22Rv1 (cell line): Measurements from ENCODE around the gene KIF25.

Source experiments
- H3K27ac ChIP-seq: fragments of 450-650 bp; 2 replicates; pipeline ENCODE4 v1.5.1; 2017
- ZFX ChIP-seq: fragments of 450-650 bp; IDR thresholded peaks from 2 replicates; pipeline ENCODE4 v1.6.1; 2017; ENCODE audit warnings: antibody characterized with exemption, borderline replicate concordance
- TF ChIP-seq, protein P1 (sequence below): fragments of 450-650 bp; IDR thresholded peaks from 2 replicates; pipeline ENCODE4 v1.5.1; 2017; ENCODE audit warnings: mild to moderate bottlenecking

KIF25 gene

DNA sequence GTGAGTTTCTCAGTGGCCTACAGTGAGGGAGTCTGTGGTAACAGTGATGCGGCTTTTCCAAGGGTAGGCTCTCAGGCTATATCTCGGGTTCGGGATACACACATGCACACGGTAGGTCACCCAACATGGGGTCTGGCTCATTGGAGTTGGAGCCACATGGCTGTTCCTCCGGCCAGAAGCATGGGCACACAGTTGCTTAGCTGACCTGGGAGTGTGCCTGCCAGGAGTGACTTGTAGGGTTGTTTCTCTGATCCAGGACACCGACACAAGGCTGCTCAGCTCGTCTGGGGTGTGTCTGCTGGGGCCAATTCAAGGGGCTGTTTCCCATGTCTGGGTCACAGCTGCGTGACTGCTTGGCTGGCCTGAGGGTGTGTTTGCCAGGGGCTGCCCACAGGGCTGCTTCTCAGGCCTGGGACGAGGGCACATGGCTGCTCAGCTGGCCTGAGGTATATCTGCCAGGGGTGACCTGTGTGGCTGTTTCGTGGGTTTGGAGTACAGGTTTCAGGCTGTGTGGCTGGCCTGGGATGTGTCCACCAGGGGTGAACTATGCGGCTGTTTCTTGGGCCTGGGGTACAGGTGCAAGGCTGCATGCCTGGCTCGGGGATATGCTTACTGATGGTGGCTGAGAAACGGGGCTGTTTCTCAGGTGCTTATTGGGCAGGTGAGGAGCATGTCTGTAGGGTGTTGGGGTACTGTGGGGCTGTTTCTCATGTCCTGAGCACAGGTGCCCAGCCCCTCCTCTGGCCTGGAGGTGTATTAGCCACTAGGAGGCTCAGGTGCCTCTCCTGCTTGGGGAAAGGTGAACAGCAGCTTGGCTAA lies 15.2 kb downstream of the KIF25 start:
- no peak overlapping the region for H3K27ac ChIP-seq
- no peak for TF ChIP-seq ZFX
- TF ChIP-seq, protein P1, sequence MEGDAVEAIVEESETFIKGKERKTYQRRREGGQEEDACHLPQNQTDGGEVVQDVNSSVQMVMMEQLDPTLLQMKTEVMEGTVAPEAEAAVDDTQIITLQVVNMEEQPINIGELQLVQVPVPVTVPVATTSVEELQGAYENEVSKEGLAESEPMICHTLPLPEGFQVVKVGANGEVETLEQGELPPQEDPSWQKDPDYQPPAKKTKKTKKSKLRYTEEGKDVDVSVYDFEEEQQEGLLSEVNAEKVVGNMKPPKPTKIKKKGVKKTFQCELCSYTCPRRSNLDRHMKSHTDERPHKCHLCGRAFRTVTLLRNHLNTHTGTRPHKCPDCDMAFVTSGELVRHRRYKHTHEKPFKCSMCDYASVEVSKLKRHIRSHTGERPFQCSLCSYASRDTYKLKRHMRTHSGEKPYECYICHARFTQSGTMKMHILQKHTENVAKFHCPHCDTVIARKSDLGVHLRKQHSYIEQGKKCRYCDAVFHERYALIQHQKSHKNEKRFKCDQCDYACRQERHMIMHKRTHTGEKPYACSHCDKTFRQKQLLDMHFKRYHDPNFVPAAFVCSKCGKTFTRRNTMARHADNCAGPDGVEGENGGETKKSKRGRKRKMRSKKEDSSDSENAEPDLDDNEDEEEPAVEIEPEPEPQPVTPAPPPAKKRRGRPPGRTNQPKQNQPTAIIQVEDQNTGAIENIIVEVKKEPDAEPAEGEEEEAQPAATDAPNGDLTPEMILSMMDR: no peak

DNA sequence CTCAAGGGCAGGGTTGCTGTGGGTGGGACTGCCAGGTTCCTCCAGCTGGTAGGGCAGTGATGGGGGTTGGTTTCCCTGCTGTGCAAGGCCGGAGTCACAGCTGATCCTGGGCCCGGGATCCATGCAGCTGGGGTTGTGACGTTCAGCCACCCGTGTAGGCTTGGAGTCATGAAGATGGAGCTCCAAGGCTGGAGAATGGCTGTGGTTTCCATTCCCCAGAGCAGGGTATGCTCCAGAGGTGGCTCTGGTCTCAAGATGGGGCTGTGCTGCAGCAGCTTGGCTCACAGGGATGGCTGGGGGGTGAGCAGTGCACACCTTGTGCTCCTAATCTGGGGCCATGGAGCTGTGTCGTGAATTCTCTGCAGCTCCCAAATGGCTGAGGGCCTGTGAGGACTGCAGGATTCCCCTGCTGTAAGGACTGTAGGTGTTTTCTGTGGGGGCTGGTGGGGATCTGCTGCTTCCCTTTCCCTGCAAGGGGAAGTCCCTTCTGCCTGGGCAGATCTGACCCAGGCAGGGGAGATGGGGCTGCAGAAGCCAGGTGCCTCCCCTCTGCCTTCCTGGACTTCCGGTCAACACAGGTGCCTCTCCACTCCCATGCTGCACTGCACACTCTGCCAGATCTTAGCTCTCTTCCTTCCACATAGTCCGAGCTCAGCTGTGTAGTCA lies 15.9 kb downstream of the KIF25 start:
- TF ChIP-seq ZFX: no peak
- TF ChIP-seq, protein P1: no peak
- no peak overlapping the region for H3K27ac ChIP-seq

DNA sequence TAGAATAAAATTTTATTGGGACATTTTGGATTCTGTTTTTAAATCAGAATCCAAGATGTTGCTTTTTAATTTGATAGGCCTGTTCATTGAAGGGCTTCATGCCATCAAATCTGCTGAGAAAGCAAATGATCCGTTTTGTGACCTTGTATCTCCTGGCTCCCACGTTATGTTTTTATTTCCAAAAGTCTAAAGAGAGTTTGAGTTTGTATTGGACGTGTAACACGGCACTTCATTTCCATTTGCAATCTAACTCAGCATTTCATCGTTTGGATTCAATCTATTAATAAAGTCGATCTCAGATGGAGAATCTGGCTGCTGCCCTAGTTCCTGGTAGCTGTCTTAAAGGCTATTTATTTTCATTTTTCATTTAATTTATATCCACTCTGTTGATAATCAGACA lies 17.0 kb downstream of the KIF25 start:
- TF ChIP-seq, protein P1: no peak
- TF ChIP-seq ZFX: no peak
- H3K27ac ChIP-seq: no peak overlapping the region

DNA sequence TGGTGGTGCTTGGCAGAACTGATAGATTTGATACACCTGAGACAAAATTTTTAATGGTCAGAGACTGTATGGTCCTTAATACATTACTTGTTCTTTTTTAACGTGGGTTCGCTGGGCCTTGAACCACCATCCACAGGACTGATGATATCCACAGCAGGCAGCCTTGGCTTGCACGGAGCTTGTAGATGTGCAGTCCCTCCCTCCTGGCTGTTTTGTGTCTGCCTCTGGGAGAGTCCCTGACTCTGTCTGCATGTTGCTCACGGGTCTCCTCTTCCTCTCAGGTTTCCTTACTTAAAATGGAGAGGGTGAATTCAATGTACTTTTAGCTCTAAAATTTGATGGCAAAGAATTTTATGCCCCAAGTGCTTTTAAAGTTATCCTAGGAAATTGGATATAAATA lies 17.5 kb downstream of the KIF25 start:
- no peak overlapping the region for H3K27ac ChIP-seq
- TF ChIP-seq, protein P1: no peak
- TF ChIP-seq ZFX: no peak

DNA sequence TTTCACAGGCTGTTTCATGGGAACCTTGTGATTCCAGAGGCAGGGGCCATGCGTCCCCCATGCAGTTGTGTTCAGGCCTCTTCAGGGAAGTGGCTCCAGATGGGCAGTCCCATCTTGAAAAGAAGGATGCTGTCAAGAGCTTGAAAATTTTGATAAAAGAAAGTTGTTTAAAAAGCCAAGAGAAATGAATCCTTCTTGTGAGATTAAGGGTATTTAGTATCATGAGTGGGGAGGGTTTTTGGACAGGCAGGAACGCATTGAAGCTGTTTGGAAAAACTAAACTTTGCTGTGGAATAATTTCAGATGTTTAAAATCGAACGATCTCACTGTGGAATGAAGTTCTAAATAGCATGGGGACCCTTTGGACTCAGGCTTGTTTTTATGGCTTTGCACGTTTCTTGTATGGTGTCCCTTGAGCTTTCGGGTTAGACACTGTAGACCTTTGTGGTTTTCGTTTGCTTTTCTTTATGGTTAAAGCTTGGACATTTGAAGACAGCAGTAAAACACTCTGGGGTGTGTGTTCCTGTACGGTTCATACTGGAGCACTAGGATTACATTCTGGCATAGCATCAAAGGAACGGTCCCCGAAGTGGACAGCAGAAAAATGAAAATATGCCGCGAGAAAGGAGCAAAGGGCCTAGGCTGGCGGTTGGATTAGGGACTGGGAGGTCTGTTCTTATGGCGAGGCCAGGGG lies 18.2 kb downstream of the KIF25 start:
- TF ChIP-seq, protein P1: no peak
- no peak for TF ChIP-seq ZFX
- no peak overlapping the region for H3K27ac ChIP-seq

DNA sequence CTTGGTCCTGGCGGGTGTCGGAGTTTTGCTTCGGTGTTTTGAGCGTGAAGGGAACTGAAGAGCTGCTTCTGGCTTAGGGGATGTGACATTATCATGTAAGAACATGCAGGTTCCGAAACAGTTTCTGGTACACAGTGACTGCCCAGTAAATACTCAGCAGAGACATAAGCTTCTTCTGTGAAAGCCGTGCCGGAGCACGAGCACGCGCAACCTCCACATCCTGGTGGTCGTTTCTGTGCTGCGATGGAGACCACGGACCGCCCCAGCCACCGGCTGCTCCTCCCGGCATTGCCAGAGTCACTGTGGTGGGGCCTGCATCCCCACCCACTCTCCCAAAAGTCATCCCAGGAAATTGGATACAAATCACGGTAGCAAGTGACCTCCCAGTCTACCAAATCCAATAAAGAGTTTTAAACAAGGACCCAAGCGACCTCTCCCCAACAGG lies 18.7 kb downstream of the KIF25 start:
- no peak overlapping the region for H3K27ac ChIP-seq
- no peak for TF ChIP-seq ZFX
- TF ChIP-seq, protein P1: no peak
